ENCODE measurements around the gene RNF166.

DNA sequence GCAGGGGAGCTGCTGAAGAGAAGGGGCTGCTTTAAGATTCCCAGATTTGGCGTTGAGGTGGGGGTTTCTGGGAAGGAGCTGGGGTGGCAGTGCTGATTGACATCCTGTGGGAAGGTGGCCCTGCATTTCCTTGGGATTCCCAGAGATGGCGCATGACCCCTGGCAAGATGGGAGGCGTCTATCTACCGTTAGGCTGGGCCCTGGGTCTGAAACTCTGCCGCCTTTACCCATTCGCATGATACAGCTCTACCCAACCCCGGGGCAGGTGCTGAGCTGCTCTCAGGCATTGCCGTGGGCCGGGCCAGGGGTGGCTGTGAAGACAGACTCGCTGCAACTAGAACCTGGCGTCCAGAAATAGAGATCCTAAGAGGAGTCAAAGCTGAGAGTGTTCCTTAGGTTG lies 33.4 kb downstream of the RNF166 start:
- TF ChIP-seq CTCF (IDR thresholded peaks at IDR 0.05) (no peak), POLR2A (IDR thresholded peaks at IDR 0.05; ENCODE audit: low read depth) (no peak), POLR2AphosphoS5 (IDR thresholded peaks at IDR 0.05) (no peak)

Data from esophagus muscularis mucosa (tissue), 3 donors.